ENCODE results near the gene INTS1.

GRCh38 chr7:1509226-1509625 is 5.0 kb upstream of the INTS1 start:
- no peak for TF ChIP-seq YY1 (IDR thresholded peaks at IDR 0.05; ENCODE audit: low read depth, low read length)
- TF ChIP-seq MYC (IDR thresholded peaks at IDR 0.05; ENCODE audit: insufficient read depth, insufficient read length, insufficient replicate concordance, low read length, severe bottlenecking): no peak
- TF ChIP-seq CTCF (IDR thresholded peaks at IDR 0.05 in 2 of 3, conservative IDR thresholded peaks at IDR 0.05 in 1 of 3; ENCODE audit: control insufficient read depth in 2 of 3, extremely low read depth in 1 of 3, insufficient read depth in 1 of 3, low read depth in 3 of 3, low read length in 3 of 3): no peak
- TF ChIP-seq HCFC1 (IDR thresholded peaks at IDR 0.05; ENCODE audit: low read length): no peak
- no peak for TF ChIP-seq POLR2AphosphoS5 (IDR thresholded peaks at IDR 0.05; ENCODE audit: low read length)
- TF ChIP-seq EP300 (IDR thresholded peaks at IDR 0.05; ENCODE audit: borderline replicate concordance in 1 of 2, control insufficient read depth in 1 of 2, low read depth in 2 of 2, low read length in 2 of 2): no peak
- no peak for TF ChIP-seq ZBTB33 (IDR thresholded peaks at IDR 0.05)

Measured in GM12878 (cell line).